Measurements from ENCODE around the gene HPCA. TPM values are rescaled to one million over a fixed set of nuclear protein-coding genes. Genes with fewer than 3 reads are reported as not detected.

HPCA gene
- total RNA-seq, 2 experiments from 2014 or later, result not detected

- Histone ChIP-seq H3K27ac (ENCODE audit: low read depth in 1 of 2, low read length in 2 of 2) (no peak overlapping the region), H3K4me1 (ENCODE audit: insufficient read depth, low read length) (peaks cover 26% of the 10 kb centered on the region), H3K9me3 (ENCODE audit: control insufficient read depth in 1 of 2, insufficient read depth in 1 of 2, low read length in 2 of 2) (peaks cover 0 to 28% of the 10 kb centered on the region in 2 experiments), H3K4me3 (ENCODE audit: low read length) (no peak overlapping the region), H3K27me3 (ENCODE audit: control insufficient read depth in 1 of 2, insufficient read depth in 2 of 2, low read length in 2 of 2) (peaks cover 72 to 97% of the 10 kb centered on the region in 2 experiments), H3K36me3 (ENCODE audit: insufficient read depth, low read length) (no peaks in the 10 kb centered on the region)
- ATAC-seq (ENCODE audit: poor library complexity) (no peak), DNase-seq (no peak)
- TF ChIP-seq CTCF (IDR thresholded peaks at IDR 0.05), result no peak
- intact Hi-C loops (cut with DNase I, micrococcal nuclease), result no loop called here
- no peak overlapping the region for H3K4me3 Mint-ChIP-seq
- CTCF ChIA-PET, result no interaction called here
- POLR2A ChIA-PET, result interaction anchor here (0.5 kb wide), 1 partner anchor 88 kb away, joined by 3 read pairs; no protein-coding TSS in a partner anchor
- H3K4me1 Mint-ChIP-seq (ENCODE audit: low read depth), result peaks cover 11% of the 10 kb centered on the region
- H3K27ac Mint-ChIP-seq, result no peak overlapping the region
- H3K9me3 Mint-ChIP-seq, result no peaks in the 10 kb centered on the region
- H3K27me3 Mint-ChIP-seq, result peaks cover 91% of the 10 kb centered on the region
- no peaks in the 10 kb centered on the region for H3K36me3 Mint-ChIP-seq (ENCODE audit: low read depth)
These were observed 2.6 kb downstream of the HPCA start for GRCh38 chr1:32888677-32889420.

DNA sequence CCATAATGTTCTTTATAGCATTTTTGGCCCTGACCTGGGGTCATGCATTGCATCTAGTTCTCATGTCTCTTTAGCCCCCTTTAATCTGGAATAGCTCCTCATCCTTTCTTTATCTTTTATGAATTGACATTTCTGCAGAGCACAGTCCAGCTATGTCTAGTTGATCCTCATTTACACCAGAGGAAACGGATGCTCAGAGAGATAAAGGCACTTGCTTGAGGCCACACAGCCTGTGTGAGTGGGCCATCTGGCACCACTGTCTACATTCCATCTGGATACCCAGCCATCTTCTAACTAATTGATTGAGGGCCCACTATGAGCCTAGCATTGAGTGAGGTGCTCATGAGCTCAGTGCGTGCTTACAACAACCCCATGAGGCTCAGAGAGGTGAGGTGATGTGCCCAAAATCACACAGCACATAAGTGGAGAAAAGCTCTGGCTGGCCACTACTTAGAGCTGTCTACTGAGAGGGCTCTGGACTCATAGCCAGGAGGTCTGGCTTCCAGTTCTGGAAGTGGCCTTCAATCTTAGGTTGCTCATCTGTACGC lies 3.5 kb downstream of the HPCA start:
- no peak for TF ChIP-seq CTCF (IDR thresholded peaks at IDR 0.05)
- peaks cover 67 to 94% of the 10 kb centered on the region in 2 experiments for H3K27me3 ChIP-seq (ENCODE audit: control insufficient read depth in 1 of 2, insufficient read depth in 2 of 2, low read length in 2 of 2)
- Mint-ChIP-seq H3K36me3 (ENCODE audit: low read depth) (no peaks in the 10 kb centered on the region), H3K4me1 (ENCODE audit: low read depth) (peaks cover 11% of the 10 kb centered on the region), H3K9me3 (no peaks in the 10 kb centered on the region), H3K27me3 (peaks cover 93% of the 10 kb centered on the region), H3K27ac (no peak overlapping the region), H3K4me3 (no peak overlapping the region)
- H3K9me3 ChIP-seq (ENCODE audit: control insufficient read depth in 1 of 2, insufficient read depth in 1 of 2, low read length in 2 of 2), result peaks cover 0 to 31% of the 10 kb centered on the region in 2 experiments
- intact Hi-C loops (cut with DNase I, micrococcal nuclease), result no loop called here
- ATAC-seq (ENCODE audit: poor library complexity) (no peak), DNase-seq (no peak)
- no peak overlapping the region for H3K4me3 ChIP-seq (ENCODE audit: low read length)
- peaks cover 28% of the 10 kb centered on the region for H3K4me1 ChIP-seq (ENCODE audit: insufficient read depth, low read length)
- ChIA-PET POLR2A (no interaction called here), CTCF (no interaction called here)
- no peaks in the 10 kb centered on the region for H3K36me3 ChIP-seq (ENCODE audit: insufficient read depth, low read length)
- no peak overlapping the region for H3K27ac ChIP-seq (ENCODE audit: low read depth in 1 of 2, low read length in 2 of 2)

DNA sequence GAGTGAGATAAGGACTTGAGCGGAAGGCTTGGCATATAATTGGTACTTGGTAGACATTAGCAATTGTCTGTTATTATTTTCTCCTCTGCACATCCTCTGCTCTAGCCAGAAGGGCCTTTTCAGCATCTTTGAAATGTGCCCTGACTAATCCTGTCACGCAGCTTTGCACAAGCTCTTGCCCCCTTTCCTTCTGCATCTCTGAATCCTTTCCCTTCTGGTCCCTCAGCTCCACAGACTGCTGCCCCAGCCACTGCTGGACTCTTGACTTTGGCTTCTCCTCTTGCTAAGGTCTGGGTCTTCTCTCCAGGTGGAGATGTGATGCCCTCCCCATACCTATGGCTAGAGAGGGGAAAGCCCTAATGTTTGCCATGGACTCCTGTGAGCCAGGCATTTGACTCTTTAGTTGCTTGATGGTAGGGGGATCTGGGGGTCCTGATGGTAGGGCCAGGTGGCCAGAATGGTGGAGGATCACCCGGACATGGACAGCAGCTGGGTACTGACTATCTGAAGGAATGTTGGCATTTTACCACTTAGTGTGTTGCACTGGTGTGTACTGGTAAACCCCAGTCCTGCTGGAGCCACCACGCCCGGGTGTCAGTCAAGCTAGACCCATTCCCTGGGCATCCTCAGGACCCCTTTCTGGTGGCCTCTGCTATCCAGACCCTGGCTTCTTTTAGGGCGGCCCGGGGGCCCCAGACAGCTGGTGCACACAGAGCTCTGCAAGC lies 4.4 kb downstream of the HPCA start:
- intact Hi-C loops (cut with DNase I, micrococcal nuclease), result no loop called here
- H3K4me3 Mint-ChIP-seq, result no peak overlapping the region
- peaks cover 89% of the 10 kb centered on the region for H3K27me3 Mint-ChIP-seq
- H3K9me3 Mint-ChIP-seq, result no peaks in the 10 kb centered on the region
- DNase-seq (no peak), ATAC-seq (ENCODE audit: poor library complexity) (no peak)
- H3K36me3 ChIP-seq (ENCODE audit: insufficient read depth, low read length), result no peaks in the 10 kb centered on the region
- peaks cover 0 to 31% of the 10 kb centered on the region in 2 experiments for H3K9me3 ChIP-seq (ENCODE audit: control insufficient read depth in 1 of 2, insufficient read depth in 1 of 2, low read length in 2 of 2)
- CTCF ChIA-PET, result no interaction called here
- H3K36me3 Mint-ChIP-seq (ENCODE audit: low read depth), result no peaks in the 10 kb centered on the region
- peaks cover 63 to 90% of the 10 kb centered on the region in 2 experiments for H3K27me3 ChIP-seq (ENCODE audit: control insufficient read depth in 1 of 2, insufficient read depth in 2 of 2, low read length in 2 of 2)
- peaks cover 28% of the 10 kb centered on the region for H3K4me1 ChIP-seq (ENCODE audit: insufficient read depth, low read length)
- TF ChIP-seq CTCF (IDR thresholded peaks at IDR 0.05), result no peak
- H3K4me3 ChIP-seq (ENCODE audit: low read length), result no peak overlapping the region
- POLR2A ChIA-PET, result no interaction called here
- H3K4me1 Mint-ChIP-seq (ENCODE audit: low read depth), result peaks cover 11% of the 10 kb centered on the region
- no peak overlapping the region for H3K27ac Mint-ChIP-seq
- no peak overlapping the region for H3K27ac ChIP-seq (ENCODE audit: low read depth in 1 of 2, low read length in 2 of 2)
